ENCODE data around the gene C12orf76. TPM values are rescaled to one million over a fixed set of nuclear protein-coding genes. Genes with fewer than 3 reads are reported as not detected.

Gene C12orf76
- total and polyA plus RNA-seq, 9 of the 15 experiments (the other 6 are each of a cell fraction or from before 2014, with no cell fraction given): 6.3 to 38.6 (median 12.3) TPM

DNA sequence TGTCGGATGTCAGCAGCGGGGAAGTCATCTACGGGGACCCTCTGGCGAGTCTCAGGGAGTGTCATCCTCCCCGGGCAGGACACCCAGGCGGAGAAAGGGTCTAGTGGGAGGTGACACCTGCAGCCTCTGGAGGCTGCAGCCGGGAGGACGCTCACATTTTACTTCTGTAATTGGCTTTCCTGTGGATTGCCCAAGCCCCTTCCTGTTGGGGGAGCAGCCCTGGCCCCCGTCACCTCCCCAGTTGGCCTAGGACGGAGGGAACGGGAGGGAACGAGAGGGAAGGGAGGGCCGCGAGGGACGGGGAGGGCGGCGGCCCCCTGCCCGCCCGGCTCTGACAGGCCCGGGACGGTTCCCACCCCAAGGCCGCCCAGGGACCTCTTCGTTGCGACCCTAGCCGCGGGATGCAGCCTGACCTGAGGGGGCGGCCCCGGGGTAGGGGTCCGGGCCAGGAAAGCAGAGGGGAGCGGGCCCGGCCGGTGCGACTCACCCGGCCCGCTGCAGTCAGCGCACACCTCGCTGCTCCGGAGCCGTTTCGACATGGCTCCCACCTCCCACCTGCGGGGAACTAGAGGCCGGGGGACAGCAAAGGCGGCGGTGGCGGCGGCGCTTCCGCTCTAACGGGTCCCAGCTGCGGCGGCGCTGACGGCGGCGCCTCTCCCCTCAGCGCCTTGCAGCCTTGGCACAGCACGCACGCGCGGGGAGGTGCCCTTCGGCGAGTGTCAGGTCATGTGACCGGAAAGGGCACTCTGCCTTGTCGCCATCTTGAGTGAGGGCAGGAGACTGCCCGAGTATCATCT lies 52.4 kb downstream of the C12orf76 start, which contains the start of gene GIT2:
Gene GIT2 (minus strand): TSS at position 683 of the 797 bp plus-strand sequence. CDS start 144 bp downstream, at position 539.
- peak within 1 kb of the TSS; percentile 89 for H3K4me2 ChIP-seq (ENCODE audit: insufficient read depth, low read length)
- peak within 1 kb of the TSS; percentile 100 for H2AFZ ChIP-seq (ENCODE audit: low read depth, low read length)
- in situ Hi-C loops (cut with MboI): no loop called here
- ChIA-PET POLR2A (interaction anchor here (0.6 kb wide), 2 partner anchors 33 to 84 kb away, joined by 3 read pairs; no protein-coding TSS in a partner anchor), CTCF (ENCODE audit: low intra/inter-chr PET ratio) (no interaction called here)
- H3K9ac ChIP-seq (ENCODE audit: insufficient read depth in 1 of 2, low read depth in 2 of 2, low read length in 2 of 2): peak within 1 kb of the TSS; percentile 77 to 90
- H4K20me1 ChIP-seq (replicated peaks; ENCODE audit: control insufficient read depth, insufficient read depth, low read length): no peaks in the 10 kb centered on the region
- ATAC-seq (peak; percentile 89), FAIRE-seq (peak; percentile 79), DNase-seq (ENCODE audit: extremely low read depth in 1 of 4, low spot score in 3 of 4) (peak; percentile 90 to 96 (median 91))
- BruUV-seq (replicated peaks): no TSS peak
- H3K4me3 ChIP-seq: peak within 1 kb of the TSS; percentile 84
- H3K4me1 ChIP-seq (replicated peaks in 1 of 2; ENCODE audit: control insufficient read depth in 2 of 2, insufficient read depth in 2 of 2, low read length in 2 of 2): peaks cover 23 to 32% of the 10 kb centered on the region in 2 experiments
- no peaks in the 10 kb centered on the region for H3K9me3 ChIP-seq (replicated peaks; ENCODE audit: control insufficient read depth, insufficient read depth, low read depth, low read length)
- peak within 1 kb of the TSS; percentile 81 for H3K27ac ChIP-seq (ENCODE audit: extremely low read depth, low read depth, low read length)
- H3K9me1 ChIP-seq (ENCODE audit: control insufficient read depth, insufficient read depth, low read length): no peaks in the 10 kb centered on the region
- H3K79me2 ChIP-seq (ENCODE audit: control insufficient read depth, insufficient read depth, low read length): peaks cover 51% of the 10 kb centered on the region
- 1% methylated on average over 27 of the region's 65 CpGs for WGBS (ENCODE audit: insufficient coverage, low coverage, missing lambda C conversion rate)
- peaks cover 7% of the 10 kb centered on the region; the same call in 2 of the 3 replicates for H3K36me3 ChIP-seq (ENCODE audit: control insufficient read depth, insufficient read depth, low read length)
- intact Hi-C loops (cut with micrococcal nuclease): no loop called here
- no peaks in the 10 kb centered on the region for H3K27me3 ChIP-seq (ENCODE audit: control insufficient read depth in 2 of 2, insufficient read depth in 2 of 2, low read length in 2 of 2)
- TF ChIP-seq ZNF778 (CRISPR knock-in tag; IDR thresholded peaks at IDR 0.05): no peak
- no peak for TF ChIP-seq ZNF445 (CRISPR knock-in tag; IDR thresholded peaks at IDR 0.05; ENCODE audit: low read depth)
- TF ChIP-seq E2F6 (IDR thresholded peaks at IDR 0.05; ENCODE audit: borderline replicate concordance in 1 of 2, extremely low read depth in 1 of 2, insufficient read depth in 1 of 2, insufficient read length in 1 of 2, low read depth in 1 of 2, low read length in 1 of 2, poor library complexity in 1 of 2, severe bottlenecking in 1 of 2): peak; percentile 21 to 56
- peak; percentile 36; the same call in 1 of the 2 replicates for TF ChIP-seq NCOA1 (IDR thresholded peaks at IDR 0.05; ENCODE audit: low read depth)
- TF ChIP-seq DIDO1 (tag; IDR thresholded peaks at IDR 0.05; ENCODE audit: low read depth): peak; percentile 75
- no peak for TF ChIP-seq GATA2 (CRISPR knock-in tag; IDR thresholded peaks at IDR 0.05)
- TF ChIP-seq CXXC5 (CRISPR knock-in tag; IDR thresholded peaks at IDR 0.05): peak; percentile 74; the same call in 1 of the 2 replicates
- TF ChIP-seq MTA3 (IDR thresholded peaks at IDR 0.05; ENCODE audit: borderline replicate concordance): 0 out of 2 replicates have a peak, but pooled peaks have one; percentile 56
- TF ChIP-seq BHLHE40 (IDR thresholded peaks at IDR 0.05; ENCODE audit: low read length): peak; percentile 82
- peak; percentile 94 for TF ChIP-seq ELF1 (tag; IDR thresholded peaks at IDR 0.05)
- peak; percentile 42 for TF ChIP-seq TBP (optimal IDR thresholded peaks at IDR 0.05; ENCODE audit: low read depth, low read length)
- TF ChIP-seq HDGF (IDR thresholded peaks at IDR 0.05): no peak
- TF ChIP-seq GABPA (tag; conservative IDR thresholded peaks at IDR 0.05; ENCODE audit: low read depth): peak; percentile 89
- TF ChIP-seq, protein P1, sequence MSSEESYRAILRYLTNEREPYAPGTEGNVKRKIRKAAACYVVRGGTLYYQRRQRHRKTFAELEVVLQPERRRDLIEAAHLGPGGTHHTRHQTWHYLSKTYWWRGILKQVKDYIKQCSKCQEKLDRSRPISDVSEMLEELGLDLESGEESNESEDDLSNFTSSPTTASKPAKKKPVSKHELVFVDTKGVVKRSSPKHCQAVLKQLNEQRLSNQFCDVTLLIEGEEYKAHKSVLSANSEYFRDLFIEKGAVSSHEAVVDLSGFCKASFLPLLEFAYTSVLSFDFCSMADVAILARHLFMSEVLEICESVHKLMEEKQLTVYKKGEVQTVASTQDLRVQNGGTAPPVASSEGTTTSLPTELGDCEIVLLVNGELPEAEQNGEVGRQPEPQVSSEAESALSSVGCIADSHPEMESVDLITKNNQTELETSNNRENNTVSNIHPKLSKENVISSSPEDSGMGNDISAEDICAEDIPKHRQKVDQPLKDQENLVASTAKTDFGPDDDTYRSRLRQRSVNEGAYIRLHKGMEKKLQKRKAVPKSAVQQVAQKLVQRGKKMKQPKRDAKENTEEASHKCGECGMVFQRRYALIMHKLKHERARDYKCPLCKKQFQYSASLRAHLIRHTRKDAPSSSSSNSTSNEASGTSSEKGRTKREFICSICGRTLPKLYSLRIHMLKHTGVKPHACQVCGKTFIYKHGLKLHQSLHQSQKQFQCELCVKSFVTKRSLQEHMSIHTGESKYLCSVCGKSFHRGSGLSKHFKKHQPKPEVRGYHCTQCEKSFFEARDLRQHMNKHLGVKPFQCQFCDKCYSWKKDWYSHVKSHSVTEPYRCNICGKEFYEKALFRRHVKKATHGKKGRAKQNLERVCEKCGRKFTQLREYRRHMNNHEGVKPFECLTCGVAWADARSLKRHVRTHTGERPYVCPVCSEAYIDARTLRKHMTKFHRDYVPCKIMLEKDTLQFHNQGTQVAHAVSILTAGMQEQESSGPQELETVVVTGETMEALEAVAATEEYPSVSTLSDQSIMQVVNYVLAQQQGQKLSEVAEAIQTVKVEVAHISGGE (CRISPR knock-in tag; IDR thresholded peaks at IDR 0.05): peak in 2 of 3 experiments; percentile 81 to 91; a peak in 5 of 6 replicates
- TF ChIP-seq ZNF57 (CRISPR knock-in tag; IDR thresholded peaks at IDR 0.05): 0 out of 2 replicates have a peak, but pooled peaks have one; percentile 62
- TF ChIP-seq TCFL5 (CRISPR knock-in tag; conservative IDR thresholded peaks at IDR 0.05): no peak
- TF ChIP-seq SMAD4 (CRISPR knock-in tag; conservative IDR thresholded peaks at IDR 0.05): peak; percentile 87

Measured in K562 (cell line).